Measurements from ENCODE around the gene FOXK2. TPM values are rescaled to one million over a fixed set of nuclear protein-coding genes. Genes with fewer than 3 reads are reported as not detected.

Gene FOXK2
- total RNA-seq, 1 donor from 2014 or later, result 76.6 TPM

DNA sequence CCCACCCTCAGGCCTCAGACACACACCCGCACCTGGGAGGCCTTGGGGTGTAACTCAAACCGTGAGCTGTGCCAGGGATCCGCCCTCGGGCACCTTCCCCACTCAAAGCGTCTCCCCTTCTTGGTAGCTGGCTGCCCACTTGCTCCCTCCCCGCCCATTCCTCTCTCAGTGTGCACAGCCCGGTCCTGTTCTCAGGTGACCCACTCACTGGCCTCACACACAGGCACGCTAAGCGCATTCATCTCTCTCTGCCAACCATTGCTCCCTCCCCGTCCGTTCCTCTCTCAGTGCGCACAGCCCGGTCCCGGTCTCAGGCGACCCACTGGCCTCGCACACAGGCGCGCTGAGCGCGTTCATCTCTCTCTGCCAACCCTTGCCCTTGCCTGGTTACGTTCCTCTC is 107.9 kb downstream of the FOXK2 start:
- TF ChIP-seq CTCF (IDR thresholded peaks at IDR 0.05; ENCODE audit: unreplicated experiment), result no peak
- Mint-ChIP-seq H3K4me1 (ENCODE audit: low read depth) (no peaks in the 10 kb centered on the region), H3K27me3 (no peaks in the 10 kb centered on the region), H3K27ac (peak overlapping the region; percentile 76), H3K9me3 (ENCODE audit: low read depth) (no peaks in the 10 kb centered on the region), H3K36me3 (ENCODE audit: insufficient read depth) (peaks cover 26% of the 10 kb centered on the region), H3K4me3 (ENCODE audit: low read depth) (no peak overlapping the region)
- no peak for DNase-seq (ENCODE audit: low spot score, unreplicated experiment)

DNA sequence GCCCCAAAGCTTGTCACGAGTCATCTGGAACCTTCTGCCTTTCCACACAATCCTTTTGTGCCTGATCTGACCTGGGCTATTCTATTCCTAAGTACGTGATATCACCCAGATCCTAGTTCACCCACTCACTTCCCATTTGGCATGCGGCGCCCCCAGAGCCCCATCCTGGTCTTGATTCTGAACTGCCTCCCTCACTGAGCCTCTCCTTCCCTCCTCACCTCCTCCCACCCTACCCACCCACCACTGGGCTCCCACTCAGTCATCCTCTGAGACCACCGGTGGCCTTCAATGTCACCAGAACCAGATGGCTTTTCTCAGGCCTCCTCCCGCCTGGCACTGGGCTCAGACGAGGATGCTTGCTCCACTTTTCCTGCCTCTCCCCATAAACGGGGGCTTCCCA is 110.2 kb downstream of the FOXK2 start:
- peaks cover 27% of the 10 kb centered on the region for H3K36me3 Mint-ChIP-seq (ENCODE audit: insufficient read depth)
- H3K4me3 Mint-ChIP-seq (ENCODE audit: low read depth), result no peak overlapping the region
- H3K27me3 Mint-ChIP-seq, result no peaks in the 10 kb centered on the region
- no peak for TF ChIP-seq CTCF (IDR thresholded peaks at IDR 0.05; ENCODE audit: unreplicated experiment)
- H3K9me3 Mint-ChIP-seq (ENCODE audit: low read depth), result no peaks in the 10 kb centered on the region
- peak overlapping the region; percentile 69 for H3K27ac Mint-ChIP-seq
- DNase-seq (ENCODE audit: low spot score, unreplicated experiment), result no peak
- H3K4me1 Mint-ChIP-seq (ENCODE audit: low read depth), result peaks cover 2% of the 10 kb centered on the region

DNA sequence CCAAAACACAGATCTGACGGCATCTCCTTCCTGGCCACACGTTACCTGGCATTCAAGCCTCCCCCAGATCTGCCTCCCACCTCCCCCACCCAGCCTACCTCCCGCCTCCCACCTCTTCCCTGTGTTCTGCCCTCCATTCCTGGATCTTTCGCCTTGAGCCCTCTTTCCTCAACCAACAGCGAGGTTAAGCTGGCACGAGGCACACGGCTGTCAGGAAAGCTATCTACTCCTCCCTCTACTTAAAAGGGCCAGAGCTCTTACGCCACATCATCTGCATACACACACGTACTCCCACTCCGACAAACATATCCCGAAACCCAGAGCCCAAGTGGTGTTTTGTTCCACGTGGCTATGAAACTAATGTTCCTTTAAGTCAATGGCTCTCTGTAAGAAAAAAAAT is 110.7 kb downstream of the FOXK2 start:
- Mint-ChIP-seq H3K27ac (peak overlapping the region; percentile 82), H3K36me3 (ENCODE audit: insufficient read depth) (peaks cover 27% of the 10 kb centered on the region), H3K9me3 (ENCODE audit: low read depth) (no peaks in the 10 kb centered on the region), H3K4me3 (ENCODE audit: low read depth) (no peak overlapping the region), H3K4me1 (ENCODE audit: low read depth) (peaks cover 2% of the 10 kb centered on the region), H3K27me3 (no peaks in the 10 kb centered on the region)
- no peak for DNase-seq (ENCODE audit: low spot score, unreplicated experiment)
- no peak for TF ChIP-seq CTCF (IDR thresholded peaks at IDR 0.05; ENCODE audit: unreplicated experiment)

DNA sequence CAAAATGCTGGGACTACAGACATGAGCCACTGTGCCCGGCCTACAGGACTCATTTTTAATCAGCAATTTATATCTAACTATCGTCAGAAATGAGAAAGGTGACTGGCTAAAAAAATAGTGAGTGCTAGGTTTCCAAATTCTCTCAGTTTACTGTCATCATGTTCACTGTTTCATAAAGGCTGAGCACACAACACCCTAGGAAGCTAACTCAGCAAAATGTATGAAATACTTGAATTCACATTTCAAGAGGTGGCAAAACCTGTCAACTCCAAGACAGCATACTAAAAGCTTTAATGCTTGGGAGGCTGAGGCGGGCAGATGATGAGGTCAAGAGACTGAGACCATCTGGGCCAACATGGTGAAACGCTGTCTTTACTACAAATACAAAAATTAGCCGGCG is 112.0 kb downstream of the FOXK2 start:
- DNase-seq (ENCODE audit: low spot score, unreplicated experiment), result no peak
- Mint-ChIP-seq H3K4me1 (ENCODE audit: low read depth) (peaks cover 7% of the 10 kb centered on the region), H3K27ac (no peak overlapping the region), H3K9me3 (ENCODE audit: low read depth) (peaks cover under 1% of the 10 kb centered on the region), H3K4me3 (ENCODE audit: low read depth) (no peak overlapping the region), H3K36me3 (ENCODE audit: insufficient read depth) (peaks cover 26% of the 10 kb centered on the region), H3K27me3 (no peaks in the 10 kb centered on the region)
- TF ChIP-seq CTCF (IDR thresholded peaks at IDR 0.05; ENCODE audit: unreplicated experiment), result no peak

GRCh38 chr17:82632451-82632850 is 112.9 kb downstream of the FOXK2 start:
- no peak for DNase-seq (ENCODE audit: low spot score, unreplicated experiment)
- H3K4me1 Mint-ChIP-seq (ENCODE audit: low read depth), result peaks cover 16% of the 10 kb centered on the region
- H3K36me3 Mint-ChIP-seq (ENCODE audit: insufficient read depth), result peaks cover 31% of the 10 kb centered on the region
- no peak overlapping the region for H3K4me3 Mint-ChIP-seq (ENCODE audit: low read depth)
- no peaks in the 10 kb centered on the region for H3K27me3 Mint-ChIP-seq
- H3K9me3 Mint-ChIP-seq (ENCODE audit: low read depth), result peaks cover 8% of the 10 kb centered on the region
- TF ChIP-seq CTCF (IDR thresholded peaks at IDR 0.05; ENCODE audit: unreplicated experiment), result no peak
- H3K27ac Mint-ChIP-seq, result peak overlapping the region; percentile 56
